Hepatocyte (in vitro differentiated cells): Measurements from ENCODE around the gene RBM8A. TPM values are rescaled to one million over a fixed set of nuclear protein-coding genes. Genes with fewer than 3 reads are reported as not detected.

Experiments used
- DNase-seq: peaks from one replicate; pipeline ENCODE4 v3.0.0-alpha.2; 2016; ENCODE audit warnings: low spot score
- H2AFZ ChIP-seq: fragments of 200-600 bp; sonication (generic); 2 replicates; pipeline ENCODE4 v1.6.0; 2016; ENCODE audit warnings: antibody characterized with exemption, mild to moderate bottlenecking
- H3K27ac ChIP-seq: fragments of 200-600 bp; sonication (generic); 2 replicates; pipeline ENCODE4 v1.5.1; 2016; ENCODE audit warnings: mild to moderate bottlenecking
- H3K27me3 ChIP-seq: fragments of 200-600 bp; sonication (generic); 2 replicates; pipeline ENCODE4 v1.6.1; 2016
- H3K36me3 ChIP-seq: fragments of 200-600 bp; sonication (generic); replicated peaks from 2 replicates; pipeline ENCODE4 v1.5.1; 2016; ENCODE audit warnings: low read depth; ENCODE audit not compliant: insufficient read depth
- H3K4me1 ChIP-seq: fragments of 200-600 bp; sonication (generic); 2 replicates; pipeline ENCODE4 v1.5.1; 2016; ENCODE audit warnings: mild to moderate bottlenecking, moderate library complexity; ENCODE audit not compliant: insufficient read depth
- H3K4me2 ChIP-seq: fragments of 200-600 bp; sonication (generic); 2 replicates; pipeline ENCODE4 v1.6.0; 2016
- H3K4me3 ChIP-seq: fragments of 200-600 bp; sonication (generic); 2 replicates; pipeline ENCODE4 v1.5.1; 2016; ENCODE audit warnings: mild to moderate bottlenecking
- H3K79me2 ChIP-seq: fragments of 200-600 bp; sonication (generic); 2 replicates; pipeline ENCODE4 v1.6.0; 2017; ENCODE audit warnings: mild to moderate bottlenecking
- H3K9me2 ChIP-seq: fragments of 200-600 bp; sonication (generic); replicated peaks from 2 replicates; pipeline ENCODE4 v1.6.0; 2017; ENCODE audit warnings: mild to moderate bottlenecking; ENCODE audit not compliant: insufficient read depth
- H3K9me3 ChIP-seq: fragments of 200-600 bp; sonication (generic); 2 replicates; pipeline ENCODE4 v1.5.1; 2016; ENCODE audit warnings: low read depth, mild to moderate bottlenecking
- H4K20me1 ChIP-seq: fragments of 200-600 bp; sonication (generic); 2 replicates; pipeline ENCODE4 v1.6.0; 2016; ENCODE audit warnings: mild to moderate bottlenecking; ENCODE audit not compliant: insufficient read depth, poor library complexity, severe bottlenecking
- EZH2 ChIP-seq: fragments of 200-600 bp; sonication (generic); IDR thresholded peaks from 2 replicates; pipeline ENCODE4 v1.6.1; 2016; ENCODE audit warnings: antibody characterized with exemption, mild to moderate bottlenecking, borderline replicate concordance
- EZH2phosphoT487 ChIP-seq: fragments of 200-600 bp; sonication (generic); IDR thresholded peaks from one replicate; pipeline ENCODE4 v1.6.1; 2018; ENCODE audit warnings: antibody characterized with exemption, mild to moderate bottlenecking, low read depth, moderate library complexity; ENCODE audit not compliant: unreplicated experiment, severe bottlenecking
- WGBS: methylation state at CpG from one replicate; pipeline ENCODE4 v1.1.6; 2016; ENCODE audit warnings: low lambda C conversion rate; ENCODE audit errors: missing lambda C conversion rate; 5-methylcytosine and 5-hydroxymethylcytosine counted together
- polyA plus RNA-seq: library from polyadenylated mRNA; unstranded; fragments of >200 nt; fragmentation: Nextera tagmentation; extraction: Ambion mirVana; gene quantifications from 2 replicates; pipeline ENCODE4 v1.2.1, GENCODE V29; 2016
- total RNA-seq: library from RNA; depleted of rRNA; stranded (reverse); fragments of >200 nt; gene quantifications from 2 replicates; pipeline ENCODE4 v1.2.3, GENCODE V29; 2014
- TF ChIP-seq, protein P1 (sequence below): fragments of 200-600 bp; sonication (generic); IDR thresholded peaks from 2 replicates; pipeline ENCODE4 v1.5.1; 2016; ENCODE audit warnings: antibody characterized with exemption, mild to moderate bottlenecking; ENCODE audit not compliant: poor library complexity

Gene RBM8A
- total and polyA plus RNA-seq, 2 experiments from 2014 or later, result 141 to 185 TPM

DNA sequence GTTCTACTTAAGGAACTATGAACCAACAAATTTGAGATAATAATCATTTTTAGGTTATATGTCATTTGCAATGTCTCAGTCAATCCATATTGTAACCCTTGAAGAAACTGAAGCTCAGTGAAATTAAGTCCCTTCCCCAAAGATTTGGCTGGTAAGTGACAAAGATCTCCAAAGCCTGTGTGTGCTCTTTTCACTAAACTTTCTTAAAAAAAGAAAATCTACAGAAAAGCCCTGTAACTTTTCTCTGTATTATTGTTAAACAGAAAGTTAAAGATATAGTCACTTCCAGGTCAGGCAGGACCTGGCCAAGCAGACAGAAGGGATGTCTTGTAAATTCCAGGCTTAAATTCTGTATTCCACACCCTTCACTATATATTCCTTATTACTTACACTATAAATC, 29.1 kb upstream of the RBM8A start:
- no peaks in the 10 kb centered on the region for H3K9me3 ChIP-seq
- H3K27ac ChIP-seq, result peak overlapping the region; percentile 88
- H3K27me3 ChIP-seq, result peaks cover 15% of the 10 kb centered on the region
- H3K36me3 ChIP-seq, result no peaks in the 10 kb centered on the region
- no peak for DNase-seq
- H3K4me2 ChIP-seq, result peak overlapping the region; percentile 78
- H3K9me2 ChIP-seq, result no peaks in the 10 kb centered on the region
- TF ChIP-seq, protein P1, sequence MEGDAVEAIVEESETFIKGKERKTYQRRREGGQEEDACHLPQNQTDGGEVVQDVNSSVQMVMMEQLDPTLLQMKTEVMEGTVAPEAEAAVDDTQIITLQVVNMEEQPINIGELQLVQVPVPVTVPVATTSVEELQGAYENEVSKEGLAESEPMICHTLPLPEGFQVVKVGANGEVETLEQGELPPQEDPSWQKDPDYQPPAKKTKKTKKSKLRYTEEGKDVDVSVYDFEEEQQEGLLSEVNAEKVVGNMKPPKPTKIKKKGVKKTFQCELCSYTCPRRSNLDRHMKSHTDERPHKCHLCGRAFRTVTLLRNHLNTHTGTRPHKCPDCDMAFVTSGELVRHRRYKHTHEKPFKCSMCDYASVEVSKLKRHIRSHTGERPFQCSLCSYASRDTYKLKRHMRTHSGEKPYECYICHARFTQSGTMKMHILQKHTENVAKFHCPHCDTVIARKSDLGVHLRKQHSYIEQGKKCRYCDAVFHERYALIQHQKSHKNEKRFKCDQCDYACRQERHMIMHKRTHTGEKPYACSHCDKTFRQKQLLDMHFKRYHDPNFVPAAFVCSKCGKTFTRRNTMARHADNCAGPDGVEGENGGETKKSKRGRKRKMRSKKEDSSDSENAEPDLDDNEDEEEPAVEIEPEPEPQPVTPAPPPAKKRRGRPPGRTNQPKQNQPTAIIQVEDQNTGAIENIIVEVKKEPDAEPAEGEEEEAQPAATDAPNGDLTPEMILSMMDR, result no peak
- TF ChIP-seq EZH2phosphoT487, result no peak
- TF ChIP-seq EZH2, result no peak
- no peak overlapping the region for H2AFZ ChIP-seq
- H3K79me2 ChIP-seq, result peaks cover 45% of the 10 kb centered on the region
- H4K20me1 ChIP-seq, result no peaks in the 10 kb centered on the region
- peak overlapping the region; percentile 60 for H3K4me3 ChIP-seq
- H3K4me1 ChIP-seq, result peaks cover 21% of the 10 kb centered on the region

DNA sequence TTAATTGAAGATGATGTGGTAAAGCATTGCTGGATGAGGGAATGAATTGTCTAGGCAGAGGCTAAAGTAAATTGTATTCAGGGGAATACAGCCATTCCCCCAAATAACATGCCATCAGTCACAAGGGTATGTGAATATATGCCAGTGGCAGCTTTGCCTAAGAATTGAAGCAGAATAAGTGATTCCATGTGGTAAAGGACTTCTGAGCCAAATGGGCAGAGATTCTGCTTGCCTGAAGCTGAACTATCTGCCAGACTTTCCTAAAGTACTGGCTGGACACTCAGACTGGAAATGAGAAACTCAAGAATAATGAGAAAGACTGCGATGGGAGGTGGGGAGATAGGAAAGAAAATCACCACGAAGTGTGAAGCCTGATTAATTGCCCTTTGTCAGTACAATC, 28.2 kb upstream of the RBM8A start:
- H3K4me2 ChIP-seq, result peak overlapping the region; percentile 78
- no peak overlapping the region for H3K4me3 ChIP-seq
- H3K36me3 ChIP-seq, result no peaks in the 10 kb centered on the region
- no peak for TF ChIP-seq EZH2
- TF ChIP-seq, protein P1, result no peak
- H3K79me2 ChIP-seq, result peaks cover 53% of the 10 kb centered on the region
- peaks cover 15% of the 10 kb centered on the region for H3K4me1 ChIP-seq
- DNase-seq, result no peak
- H3K9me3 ChIP-seq, result no peaks in the 10 kb centered on the region
- no peak overlapping the region for H2AFZ ChIP-seq
- 46% methylated on average over 2 of the region's 2 CpGs for WGBS
- H4K20me1 ChIP-seq, result no peaks in the 10 kb centered on the region
- H3K9me2 ChIP-seq, result no peaks in the 10 kb centered on the region
- peaks cover 15% of the 10 kb centered on the region for H3K27me3 ChIP-seq
- H3K27ac ChIP-seq, result peak overlapping the region; percentile 88

GRCh38 chr1:145953861-145954260, 26.6 kb upstream of the RBM8A start:
- no peak overlapping the region for H3K27ac ChIP-seq
- H3K36me3 ChIP-seq, result no peaks in the 10 kb centered on the region
- peaks cover 53% of the 10 kb centered on the region for H3K79me2 ChIP-seq

GRCh38 chr1:145952903-145953302, 25.6 kb upstream of the RBM8A start:
- Histone ChIP-seq H3K27ac (no peak overlapping the region), H3K4me2 (no peak overlapping the region), H3K79me2 (peaks cover 53% of the 10 kb centered on the region), H3K36me3 (no peaks in the 10 kb centered on the region), H3K9me3 (no peaks in the 10 kb centered on the region), H3K27me3 (no peaks in the 10 kb centered on the region), H4K20me1 (no peaks in the 10 kb centered on the region), H3K4me3 (no peak overlapping the region), H3K4me1 (peaks cover 15% of the 10 kb centered on the region), H3K9me2 (no peaks in the 10 kb centered on the region), H2AFZ (no peak overlapping the region)
- no peak for DNase-seq
- WGBS, result 93% methylated on average over 3 of the region's 3 CpGs
- no peak for TF ChIP-seq EZH2
- TF ChIP-seq EZH2phosphoT487, result no peak
- TF ChIP-seq, protein P1, result no peak

More at GRCh38 chr1:145953861-145954260, 26.6 kb upstream of the RBM8A start:
- TF ChIP-seq, protein P1, result no peak
- Histone ChIP-seq H3K4me3 (no peak overlapping the region), H3K27me3 (peaks cover 2% of the 10 kb centered on the region), H3K4me2 (no peak overlapping the region), H4K20me1 (no peaks in the 10 kb centered on the region), H2AFZ (no peak overlapping the region), H3K4me1 (peaks cover 15% of the 10 kb centered on the region), H3K9me2 (no peaks in the 10 kb centered on the region), H3K9me3 (no peaks in the 10 kb centered on the region)
- DNase-seq, result no peak
- WGBS, result 90% methylated on average over 6 of the region's 6 CpGs
